ENCODE data around the gene ICOSLG. TPM values are rescaled to one million over a fixed set of nuclear protein-coding genes. Genes with fewer than 3 reads are reported as not detected.
"Not testable (repeated sequence)": the region's sequence is repeated elsewhere in the genome, so short reads cannot be mapped to it uniquely, and the experiment has no call there.

Gene ICOSLG
- total RNA-seq, 1 donor: 4.3 TPM

DNA sequence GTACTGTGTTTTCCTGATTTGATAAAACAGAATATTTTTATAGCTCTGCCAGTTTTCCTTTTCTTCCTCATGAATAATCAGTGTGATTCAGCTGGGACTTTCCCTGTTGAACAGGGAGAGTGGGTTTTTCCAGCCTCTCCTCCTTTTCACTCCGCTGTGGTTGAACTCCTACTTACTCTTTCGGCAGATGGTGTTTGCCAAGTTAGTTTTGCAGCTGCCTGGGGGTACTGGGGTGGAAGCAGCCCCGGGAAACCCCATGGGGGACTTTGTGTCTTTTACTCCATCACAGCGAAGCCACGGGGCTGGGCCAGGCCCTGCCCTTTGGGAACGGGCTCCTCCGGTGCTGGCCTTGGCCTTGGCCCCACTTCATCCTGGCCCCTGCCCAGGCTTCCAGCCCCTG lies 55.9 kb downstream of the ICOSLG start:
- DNase-seq (ENCODE audit: low read depth in 2 of 3, low spot score in 2 of 3): not testable (repeated sequence)

DNA sequence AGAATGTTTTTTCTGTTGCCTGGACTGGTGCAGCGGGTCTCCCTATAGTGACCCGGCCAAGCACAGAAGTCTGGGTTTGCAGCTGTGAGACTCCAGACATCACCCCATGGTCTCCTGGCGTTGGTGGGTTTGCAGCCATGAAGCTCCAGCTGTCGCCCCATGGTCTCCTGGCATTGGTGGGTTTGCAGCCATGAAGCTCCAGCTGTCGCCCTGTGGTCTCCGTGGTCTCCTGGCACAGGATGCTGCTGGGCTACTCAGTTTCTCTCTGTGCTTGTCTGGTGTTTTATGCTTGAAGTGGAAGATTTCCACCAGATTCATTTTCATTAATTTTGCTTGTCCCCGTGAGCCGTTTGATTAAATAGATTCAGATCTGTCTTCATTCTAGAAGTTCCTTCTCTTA lies 58.5 kb downstream of the ICOSLG start:
- not testable (repeated sequence) for DNase-seq (ENCODE audit: low read depth in 2 of 3, low spot score in 2 of 3)

DNA sequence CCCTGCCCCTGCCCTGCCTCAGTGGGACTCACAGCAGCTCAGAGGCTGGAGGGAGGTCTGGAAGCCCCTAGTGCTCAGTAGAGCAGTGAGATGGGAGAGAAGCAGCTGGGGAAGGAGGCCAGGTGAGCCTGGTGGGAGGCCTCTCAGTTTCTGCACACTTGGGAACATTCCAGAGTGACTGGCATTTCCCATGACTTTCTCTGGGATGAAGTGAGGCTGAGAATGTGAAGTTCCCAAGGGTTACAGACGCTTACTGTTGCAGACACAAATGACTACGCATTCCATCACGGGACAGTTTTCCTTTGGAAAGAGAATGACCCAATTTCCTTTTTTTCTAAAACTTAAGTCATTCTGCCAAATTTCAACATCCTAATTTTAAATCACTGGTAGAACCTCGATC lies 59.2 kb downstream of the ICOSLG start:
- not testable (repeated sequence) for DNase-seq (ENCODE audit: low read depth in 2 of 3, low spot score in 2 of 3)

DNA sequence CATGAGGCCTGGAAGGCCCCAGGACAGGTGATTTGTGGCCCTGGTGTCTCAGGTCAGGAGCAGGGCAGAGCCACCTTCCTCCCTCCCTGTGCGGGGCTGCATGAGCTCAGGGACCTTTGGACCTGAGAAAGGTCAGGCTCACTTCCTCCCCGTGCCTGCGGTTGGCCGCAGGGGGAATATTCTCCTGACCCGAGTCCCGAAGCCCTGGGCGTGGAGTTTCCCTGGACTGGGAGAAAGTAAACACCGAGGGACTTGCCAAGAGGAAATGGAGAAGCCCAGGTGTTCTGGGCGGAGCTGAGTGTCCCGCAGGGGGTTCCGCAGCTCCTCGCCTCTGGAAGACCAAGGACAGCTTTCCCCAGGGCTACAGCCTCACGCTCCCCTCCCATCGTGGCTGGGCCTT lies 64.6 kb downstream of the ICOSLG start:
- not testable (repeated sequence) for DNase-seq (ENCODE audit: low read depth in 2 of 3, low spot score in 2 of 3)

DNA sequence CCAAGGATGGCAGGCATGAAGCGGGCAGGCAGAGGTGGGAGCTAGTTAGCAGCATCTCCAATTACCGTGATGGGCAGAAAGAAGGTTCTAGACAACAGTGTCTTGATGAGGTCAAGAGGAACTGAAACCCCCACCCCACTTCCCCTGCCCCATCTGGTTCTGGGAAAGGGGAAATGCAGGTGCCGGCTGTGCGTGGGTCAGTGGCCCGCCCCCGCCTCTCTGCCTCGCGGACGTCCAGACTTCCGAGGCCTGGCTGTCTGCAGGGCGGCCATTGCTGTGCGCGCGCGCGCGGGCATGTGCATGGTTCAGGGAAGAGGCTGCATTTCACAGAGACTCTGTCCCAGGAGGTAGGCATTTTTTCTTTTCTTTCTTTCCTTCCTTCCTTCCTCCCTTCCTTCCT lies 65.6 kb downstream of the ICOSLG start:
- DNase-seq (ENCODE audit: low read depth in 2 of 3, low spot score in 2 of 3): not testable (repeated sequence)

Small RNA genes lying within 50 kb of the gene (small RNA-seq; reads per million reads assigned to genes)
- not detected for gene AP001059.3

Other genes with a start within 250 kb of the ICOSLG start
- gene TRAPPC10, start 228.6 kb downstream of the ICOSLG start, total RNA-seq: 29.9 TPM
- gene PWP2, start 133.5 kb downstream of the ICOSLG start, total RNA-seq: 7.8 TPM
- 25.6 TPM for gene GATD3, start 107.3 kb downstream of the ICOSLG start, total RNA-seq
- not detected for gene DNMT3L, start 21.0 kb upstream of the ICOSLG start, total RNA-seq
- gene AIRE, start 44.9 kb upstream of the ICOSLG start, total RNA-seq: 0.27 TPM
- gene PFKL, start 59.1 kb upstream of the ICOSLG start, total RNA-seq: 278 TPM
- 19.7 TPM for gene CFAP410, start 98.4 kb upstream of the ICOSLG start, total RNA-seq
- 3.5 TPM for gene TRPM2, start 112.7 kb upstream of the ICOSLG start, total RNA-seq
- 1.1 TPM for gene LRRC3, start 214.6 kb upstream of the ICOSLG start, total RNA-seq

Data from hematopoietic multipotent progenitor cell (in vitro differentiated cells).